HepG2 (cell line): ENCODE measurements around the gene GRK3. TPM values are rescaled to one million over a fixed set of nuclear protein-coding genes. Genes with fewer than 3 reads are reported as not detected.

Experiments
- ATAC-seq: fragments of 200-7000 bp; cut with Tn5 transposase; 3 replicates; pipeline ENCODE4 v1.9.1; 2020; ENCODE audit warnings: mild to moderate bottlenecking, moderate library complexity
- BruUV-seq: library from RNA; stranded (reverse); fragments of 400-500 nt; replicated peaks from 2 replicates; lab custom pipeline; 2021; lab: Mats Ljungman, UMichigan
- CTCF ChIA-PET: fragments of 300-600 bp; formaldehyde crosslinking; extraction: SDS; loops from one replicate; lab custom pipeline; 2021; ENCODE audit warnings: low total read pairs, inconsistent platforms, low intra/inter-chr PET ratio; lab: Yijun Ruan, JAX
- POLR2A ChIA-PET: fragments of 350-600 bp; sonication (Branson Sonifier 250); formaldehyde crosslinking; loops from one replicate; lab custom pipeline; 2020; ENCODE audit warnings: antibody characterized with exemption, inconsistent platforms; lab: Yijun Ruan, JAX
- DNase-seq: peaks from one replicate; pipeline ENCODE4 v3.0.0-alpha.2; 2015; ENCODE audit warnings: low spot score
- FAIRE-seq: peaks from 3 replicates; lab custom pipeline; 2011; peaks lifted over from hg19 to GRCh38; lab: Jason Lieb, UNC
- H2AFZ ChIP-seq: one replicate; pipeline ENCODE4 v1.6.1; 2011; ENCODE audit warnings: low read length, inconsistent platforms
- H3K27ac ChIP-seq: fragments of 300-600 bp; 3 replicates; pipeline ENCODE4 v1.8.0; 2011; ENCODE audit warnings: mixed run types, mild to moderate bottlenecking, mixed read lengths, low read length, inconsistent platforms; ENCODE audit not compliant: insufficient read depth; ENCODE audit errors: extremely low read length
- H3K27me3 ChIP-seq, 2 experiments: fragments of 200-600 bp in 1 of 2; 2 replicates in 1 of 2; 3 replicates in 1 of 2; pipeline versions ENCODE4 v1.6.0 to v1.8.0; 2011; ENCODE audit warnings: low read length in 2 of 2, mild to moderate bottlenecking in 2 of 2, moderate library complexity in 2 of 2, inconsistent platforms in 1 of 2; ENCODE audit not compliant: insufficient read depth in 2 of 2, control insufficient read depth in 1 of 2
- H3K36me3 ChIP-seq, 2 experiments: fragments of 200-600 bp in 1 of 2; replicated peaks in 1 of 2; 2 replicates in 1 of 2; 3 replicates in 1 of 2; pipeline versions ENCODE4 v1.5.1 to v1.8.0; 2011; ENCODE audit warnings: low read length in 2 of 2, inconsistent platforms in 1 of 2; ENCODE audit not compliant: insufficient read depth in 2 of 2, control insufficient read depth in 1 of 2
- H3K4me1 ChIP-seq: 2 replicates; pipeline ENCODE4 v1.5.1; 2012; ENCODE audit warnings: low read length, inconsistent platforms; ENCODE audit not compliant: insufficient read depth
- H3K4me2 ChIP-seq: 2 replicates; pipeline ENCODE4 v1.6.0; 2011; ENCODE audit warnings: low read depth, low read length, inconsistent platforms
- H3K4me3 ChIP-seq, 3 experiments: fragments of 200-600 bp in 1 of 3; sonication (generic), shearing (Covaris generic) in 1 of 3; replicated peaks in 1 of 3; 2 replicates each; pipeline ENCODE4 v1.5.1; 2011 to 2016; ENCODE audit warnings: low read length in 3 of 3, inconsistent platforms in 2 of 3, low read depth in 2 of 3, mild to moderate bottlenecking in 2 of 3, control low read depth in 1 of 3, mixed read lengths in 1 of 3; ENCODE audit not compliant: insufficient read depth in 1 of 3
- H3K79me2 ChIP-seq: one replicate; pipeline ENCODE4 v1.6.1; 2011; ENCODE audit warnings: low read length, inconsistent platforms; ENCODE audit not compliant: insufficient read depth
- H3K9ac ChIP-seq: 2 replicates; pipeline ENCODE4 v1.6.0; 2011; ENCODE audit warnings: mild to moderate bottlenecking, low read depth, low read length, inconsistent platforms; ENCODE audit not compliant: insufficient read depth
- H3K9me3 ChIP-seq: 2 replicates; pipeline ENCODE4 v1.5.1; 2012; ENCODE audit warnings: mild to moderate bottlenecking, low read length
- H4K20me1 ChIP-seq: 2 replicates; pipeline ENCODE4 v1.6.0; 2011; ENCODE audit warnings: inconsistent platforms, mild to moderate bottlenecking, low read length, moderate library complexity; ENCODE audit not compliant: insufficient read depth
- JDP2 ChIP-seq: sonication (generic); formaldehyde crosslinking; IDR thresholded peaks from 2 replicates; pipeline ENCODE4 v1.8.1; 2022; ENCODE audit warnings: missing genetic modification reagents, borderline replicate concordance
- MLLT10 ChIP-seq: sonication (generic); formaldehyde crosslinking; IDR thresholded peaks from 2 replicates; pipeline ENCODE4 v1.4.0; 2020; ENCODE audit warnings: missing genetic modification reagents
- ZNF513 ChIP-seq: sonication (generic); formaldehyde crosslinking; conservative IDR thresholded peaks from 2 replicates; pipeline ENCODE4 v1.5.0; 2020; ENCODE audit warnings: missing genetic modification reagents
- WGBS: methylation state at CpG from one replicate; pipeline ENCODE4 v1.1.6; 2017; ENCODE audit warnings: low lambda C conversion rate; 5-methylcytosine and 5-hydroxymethylcytosine counted together
- in situ Hi-C: cut with HindIII; loops from 2 replicates; pipeline ENCODE4 v1.10.0; 2017; ENCODE audit warnings: low pct_unique_long_range_greater_than_20kb; ENCODE audit not compliant: extremely low pct_ligation_motif_present
- intact Hi-C: fragments of 100-400 bp; cut with micrococcal nuclease; formaldehyde crosslinking; loops from one replicate; pipeline ENCODE4 v1.10.0; 2022; ENCODE audit not compliant: unreplicated experiment
- polyA plus RNA-seq, 8 experiments: library from polyadenylated mRNA; depleted of rRNA in 3 of 8; stranded (reverse) in 7 of 8; unstranded in 1 of 8; fragments of >200 nt; fragmentation: Illumina TruSeq in 4 of 8; extraction: Trizol in 4 of 8; gene quantifications; 2 replicates each; pipeline versions ENCODE4 v1.2.1 to v1.2.3, GENCODE V29; 2011 to 2016; ENCODE audit warnings: low read depth in 4 of 8, missing spikeins in 1 of 8, mixed read lengths in 1 of 8; ENCODE audit not compliant: insufficient read depth in 1 of 8
- total RNA-seq, 5 experiments: library from RNA; depleted of rRNA; stranded (reverse); fragments of >200 nt; fragmentation: Illumina TruSeq; extraction: Trizol; gene quantifications; 2 replicates each; pipeline ENCODE4 v1.2.3, GENCODE V29; 2016; ENCODE audit warnings: low read depth in 1 of 5

GRK3 gene
- total and polyA plus RNA-seq, 2 of the 13 experiments (the other 11 are each of a cell fraction or from before 2014, with no cell fraction given) = 8.5 to 16.7 TPM

DNA sequence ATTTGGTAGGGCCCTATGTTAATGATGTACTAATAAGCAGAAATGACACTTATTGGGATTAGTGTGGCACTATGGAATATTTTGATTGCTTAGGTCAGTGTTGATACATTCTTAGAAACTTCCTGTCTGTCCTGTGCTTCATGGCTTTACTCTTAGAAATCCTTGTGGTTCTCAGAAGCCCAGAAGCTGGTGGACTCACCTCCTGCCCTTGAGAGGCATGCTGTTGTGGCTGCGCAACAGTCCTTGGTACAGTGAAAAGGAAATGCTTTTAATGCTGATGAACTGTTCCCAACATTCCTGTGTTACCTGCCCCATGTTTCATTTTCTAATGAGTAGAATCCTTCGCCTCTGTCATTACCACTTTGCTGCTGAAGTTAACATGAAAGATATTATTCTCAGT lies 125.2 kb downstream of the GRK3 start:
- Histone ChIP-seq H3K36me3 (peaks cover 3 to 25% of the 10 kb centered on the region in 2 experiments), H3K79me2 (no peaks in the 10 kb centered on the region), H4K20me1 (no peaks in the 10 kb centered on the region), H3K4me2 (no peak overlapping the region), H3K27me3 (no peaks in the 10 kb centered on the region; a peak in 1 of 5 replicates), H3K4me1 (no peaks in the 10 kb centered on the region), H3K9ac (no peak overlapping the region), H2AFZ (no peak overlapping the region), H3K4me3 (no peak overlapping the region), H3K27ac (no peak overlapping the region), H3K9me3 (no peaks in the 10 kb centered on the region)
- no peak for DNase-seq
- no TSS peak for BruUV-seq
- POLR2A ChIA-PET = no interaction called here
- WGBS = 100% methylated on average over 2 of the region's 2 CpGs
- intact Hi-C loops = no loop called here
- FAIRE-seq = no peak
- TF ChIP-seq ZNF513 = no peak
- CTCF ChIA-PET = no interaction called here
- no peak for ATAC-seq
- in situ Hi-C loops = no loop called here

DNA sequence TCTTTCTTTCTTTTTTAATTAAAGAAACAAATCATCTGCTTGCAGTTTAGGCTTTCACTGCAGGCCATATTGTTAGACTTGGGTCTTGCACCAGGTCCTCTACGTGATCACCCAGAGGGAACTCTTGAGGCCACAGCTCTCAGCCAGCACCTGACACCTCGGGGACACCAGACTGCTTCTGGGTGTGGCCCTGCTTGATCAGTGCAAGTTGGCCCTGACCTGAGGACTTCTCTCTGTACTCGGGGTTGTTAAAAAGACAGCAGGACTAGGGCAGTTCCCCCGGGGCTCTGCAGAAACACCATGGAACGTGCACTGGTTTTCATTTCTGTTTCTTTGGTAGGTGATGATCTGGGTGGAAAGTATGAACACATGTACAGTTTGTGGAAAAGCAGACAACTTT lies 126.3 kb downstream of the GRK3 start:
- no peak overlapping the region for H3K4me3 ChIP-seq
- BruUV-seq = no TSS peak
- ChIA-PET POLR2A (no interaction called here), CTCF (no interaction called here)
- 100% methylated on average over 5 of the region's 5 CpGs for WGBS
- H3K27me3 ChIP-seq = no peaks in the 10 kb centered on the region; a peak in 1 of 5 replicates
- H3K4me2 ChIP-seq = no peak overlapping the region
- no peak for DNase-seq
- H2AFZ ChIP-seq = no peak overlapping the region
- in situ Hi-C loops = no loop called here
- intact Hi-C loops = no loop called here
- no peak for FAIRE-seq
- peaks cover 3 to 31% of the 10 kb centered on the region in 2 experiments for H3K36me3 ChIP-seq
- no peaks in the 10 kb centered on the region for H3K79me2 ChIP-seq
- TF ChIP-seq JDP2 (CRISPR knock-in tag) (no peak), MLLT10 (CRISPR knock-in tag) (no peak)
- TF ChIP-seq, all 625 proteins: peak for 0
- ATAC-seq = no peak
- Histone ChIP-seq H3K9ac (no peak overlapping the region), H3K4me1 (no peaks in the 10 kb centered on the region), H3K27ac (no peak overlapping the region), H4K20me1 (no peaks in the 10 kb centered on the region), H3K9me3 (no peaks in the 10 kb centered on the region)
